ENCODE measurements around the gene ABR. TPM values are rescaled to one million over a fixed set of nuclear protein-coding genes. Genes with fewer than 3 reads are reported as not detected.

ABR gene
- total RNA-seq, 1 donor: 156 TPM

- H4K20me1 ChIP-seq (ENCODE audit: insufficient read depth, low read length): no peaks in the 10 kb centered on the region
- peak; percentile 89 for DNase-seq (ENCODE audit: insufficient read length, low spot score, missing footprints)
- H3K9me3 ChIP-seq (ENCODE audit: low read depth, low read length): no peaks in the 10 kb centered on the region
- no peaks in the 10 kb centered on the region for H3K36me3 ChIP-seq (ENCODE audit: insufficient read depth, low read length)
- H2AFZ ChIP-seq (ENCODE audit: low read length): no peak overlapping the region
- H3K27me3 ChIP-seq (ENCODE audit: insufficient read depth, low read length): peaks cover 45% of the 10 kb centered on the region
- no peak overlapping the region for H3K27ac ChIP-seq (ENCODE audit: low read depth, low read length)
- H3K4me1 ChIP-seq (ENCODE audit: insufficient read depth, low read length): peaks cover 10% of the 10 kb centered on the region
- TF ChIP-seq, protein P1, sequence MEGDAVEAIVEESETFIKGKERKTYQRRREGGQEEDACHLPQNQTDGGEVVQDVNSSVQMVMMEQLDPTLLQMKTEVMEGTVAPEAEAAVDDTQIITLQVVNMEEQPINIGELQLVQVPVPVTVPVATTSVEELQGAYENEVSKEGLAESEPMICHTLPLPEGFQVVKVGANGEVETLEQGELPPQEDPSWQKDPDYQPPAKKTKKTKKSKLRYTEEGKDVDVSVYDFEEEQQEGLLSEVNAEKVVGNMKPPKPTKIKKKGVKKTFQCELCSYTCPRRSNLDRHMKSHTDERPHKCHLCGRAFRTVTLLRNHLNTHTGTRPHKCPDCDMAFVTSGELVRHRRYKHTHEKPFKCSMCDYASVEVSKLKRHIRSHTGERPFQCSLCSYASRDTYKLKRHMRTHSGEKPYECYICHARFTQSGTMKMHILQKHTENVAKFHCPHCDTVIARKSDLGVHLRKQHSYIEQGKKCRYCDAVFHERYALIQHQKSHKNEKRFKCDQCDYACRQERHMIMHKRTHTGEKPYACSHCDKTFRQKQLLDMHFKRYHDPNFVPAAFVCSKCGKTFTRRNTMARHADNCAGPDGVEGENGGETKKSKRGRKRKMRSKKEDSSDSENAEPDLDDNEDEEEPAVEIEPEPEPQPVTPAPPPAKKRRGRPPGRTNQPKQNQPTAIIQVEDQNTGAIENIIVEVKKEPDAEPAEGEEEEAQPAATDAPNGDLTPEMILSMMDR (IDR thresholded peaks at IDR 0.05; ENCODE audit: extremely low read depth, low read depth, low read length): no peak
- H3K79me2 ChIP-seq (ENCODE audit: insufficient read depth, low read length): no peaks in the 10 kb centered on the region
- no peak overlapping the region for H3K4me3 ChIP-seq (ENCODE audit: insufficient read depth, low read length)
- H3K4me2 ChIP-seq (ENCODE audit: insufficient read depth, low read length): no peak overlapping the region
These were observed 48.4 kb upstream of the ABR start for GRCh38 chr17:1227917-1228780.

DNA sequence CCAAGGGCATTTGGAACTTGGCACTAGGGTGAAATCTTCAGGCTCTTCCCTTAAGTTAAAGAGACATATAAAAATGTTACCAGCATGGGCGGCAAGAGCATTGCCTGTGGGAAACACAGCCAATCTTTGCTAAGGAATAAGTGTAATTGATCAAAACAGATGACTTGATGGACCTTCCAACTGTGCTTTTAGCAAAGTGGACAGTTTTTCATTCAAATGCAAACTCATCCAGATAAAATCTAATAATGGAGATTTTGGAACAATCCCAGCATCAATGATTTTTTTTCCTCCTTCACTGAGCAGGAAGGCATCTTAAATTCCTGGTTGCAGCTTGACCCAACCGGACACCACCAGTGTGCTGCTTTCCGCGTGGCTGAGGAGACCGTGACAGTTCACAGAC lies 47.6 kb upstream of the ABR start:
- Histone ChIP-seq H3K4me2 (ENCODE audit: insufficient read depth, low read length) (no peak overlapping the region), H3K4me1 (ENCODE audit: insufficient read depth, low read length) (peaks cover 4% of the 10 kb centered on the region), H3K36me3 (ENCODE audit: insufficient read depth, low read length) (no peaks in the 10 kb centered on the region), H3K4me3 (ENCODE audit: insufficient read depth, low read length) (no peak overlapping the region), H3K79me2 (ENCODE audit: insufficient read depth, low read length) (no peaks in the 10 kb centered on the region), H3K27ac (ENCODE audit: low read depth, low read length) (no peak overlapping the region), H2AFZ (ENCODE audit: low read length) (no peak overlapping the region), H3K27me3 (ENCODE audit: insufficient read depth, low read length) (peaks cover 42% of the 10 kb centered on the region), H3K9me3 (ENCODE audit: low read depth, low read length) (no peaks in the 10 kb centered on the region), H4K20me1 (ENCODE audit: insufficient read depth, low read length) (no peaks in the 10 kb centered on the region)
- DNase-seq (ENCODE audit: insufficient read length, low spot score, missing footprints): no peak
- TF ChIP-seq, protein P1 (IDR thresholded peaks at IDR 0.05; ENCODE audit: extremely low read depth, low read depth, low read length): no peak

GRCh38 chr17:1226308-1226707 lies 46.5 kb upstream of the ABR start:
- Histone ChIP-seq H3K9me3 (ENCODE audit: low read depth, low read length) (no peaks in the 10 kb centered on the region), H3K27me3 (ENCODE audit: insufficient read depth, low read length) (peaks cover 35% of the 10 kb centered on the region), H3K4me1 (ENCODE audit: insufficient read depth, low read length) (peaks cover 2% of the 10 kb centered on the region), H4K20me1 (ENCODE audit: insufficient read depth, low read length) (no peaks in the 10 kb centered on the region), H3K4me2 (ENCODE audit: insufficient read depth, low read length) (no peak overlapping the region), H3K4me3 (ENCODE audit: insufficient read depth, low read length) (no peak overlapping the region), H2AFZ (ENCODE audit: low read length) (no peak overlapping the region), H3K36me3 (ENCODE audit: insufficient read depth, low read length) (no peaks in the 10 kb centered on the region), H3K27ac (ENCODE audit: low read depth, low read length) (no peak overlapping the region), H3K79me2 (ENCODE audit: insufficient read depth, low read length) (no peaks in the 10 kb centered on the region)
- TF ChIP-seq, protein P1 (IDR thresholded peaks at IDR 0.05; ENCODE audit: extremely low read depth, low read depth, low read length): no peak
- DNase-seq (ENCODE audit: insufficient read length, low spot score, missing footprints): no peak

GRCh38 chr17:1224330-1224729 lies 44.5 kb upstream of the ABR start:
- no peak overlapping the region for H3K4me2 ChIP-seq (ENCODE audit: insufficient read depth, low read length)
- no peaks in the 10 kb centered on the region for H3K36me3 ChIP-seq (ENCODE audit: insufficient read depth, low read length)
- DNase-seq (ENCODE audit: insufficient read length, low spot score, missing footprints): no peak
- no peak overlapping the region for H2AFZ ChIP-seq (ENCODE audit: low read length)
- no peaks in the 10 kb centered on the region for H3K79me2 ChIP-seq (ENCODE audit: insufficient read depth, low read length)
- TF ChIP-seq, protein P1 (IDR thresholded peaks at IDR 0.05; ENCODE audit: extremely low read depth, low read depth, low read length): no peak
- H3K4me1 ChIP-seq (ENCODE audit: insufficient read depth, low read length): no peaks in the 10 kb centered on the region
- H3K27me3 ChIP-seq (ENCODE audit: insufficient read depth, low read length): peaks cover 19% of the 10 kb centered on the region
- H3K9me3 ChIP-seq (ENCODE audit: low read depth, low read length): no peaks in the 10 kb centered on the region
- H3K27ac ChIP-seq (ENCODE audit: low read depth, low read length): no peak overlapping the region
- no peaks in the 10 kb centered on the region for H4K20me1 ChIP-seq (ENCODE audit: insufficient read depth, low read length)
- H3K4me3 ChIP-seq (ENCODE audit: insufficient read depth, low read length): no peak overlapping the region
